HG03439 (cell line): Measurements from ENCODE around the gene C2orf42.
"Not testable (repeated sequence)": the region's sequence is repeated elsewhere in the genome, so short reads cannot be mapped to it uniquely, and the experiment has no call there.

ENCODE experiments used
- ATAC-seq: cut with Tn5 transposase; IDR thresholded peaks from one replicate; pipeline ENCODE4 v1.9.1; 2021; ENCODE audit warnings: mild to moderate bottlenecking, moderate library complexity; ENCODE audit not compliant: unreplicated experiment

Gene C2orf42

GRCh38 chr2:70111752-70112591, 78.8 kb downstream of the C2orf42 start:
- no peak for ATAC-seq

GRCh38 chr2:70110397-70110796, 80.4 kb downstream of the C2orf42 start:
- not testable (repeated sequence) for ATAC-seq

DNA sequence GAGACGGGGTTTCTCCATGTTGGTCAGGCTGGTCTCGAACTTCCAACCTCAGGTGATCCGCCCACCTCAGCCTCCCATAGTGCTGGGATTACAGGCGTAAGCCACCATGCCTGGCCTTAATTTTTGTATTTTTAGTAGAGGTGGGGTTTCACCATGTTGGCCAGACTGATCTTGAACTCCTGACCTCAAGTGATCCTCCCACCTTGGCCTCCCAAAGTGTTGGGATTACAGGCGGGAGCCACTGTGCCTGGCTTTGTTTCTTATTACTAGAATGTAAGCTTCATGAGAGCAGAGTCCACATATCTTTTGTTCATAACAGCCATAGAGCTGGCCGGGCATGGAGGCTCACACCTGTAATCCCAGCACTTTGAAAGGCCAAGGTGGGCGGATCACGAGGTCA, 84.7 kb downstream of the C2orf42 start:
- not testable (repeated sequence) for ATAC-seq

GRCh38 chr2:70104231-70105111, 86.3 kb downstream of the C2orf42 start:
- ATAC-seq: no peak

- no peak for ATAC-seq
Observed at GRCh38 chr2:70103531-70104061, 87.2 kb downstream of the C2orf42 start.

DNA sequence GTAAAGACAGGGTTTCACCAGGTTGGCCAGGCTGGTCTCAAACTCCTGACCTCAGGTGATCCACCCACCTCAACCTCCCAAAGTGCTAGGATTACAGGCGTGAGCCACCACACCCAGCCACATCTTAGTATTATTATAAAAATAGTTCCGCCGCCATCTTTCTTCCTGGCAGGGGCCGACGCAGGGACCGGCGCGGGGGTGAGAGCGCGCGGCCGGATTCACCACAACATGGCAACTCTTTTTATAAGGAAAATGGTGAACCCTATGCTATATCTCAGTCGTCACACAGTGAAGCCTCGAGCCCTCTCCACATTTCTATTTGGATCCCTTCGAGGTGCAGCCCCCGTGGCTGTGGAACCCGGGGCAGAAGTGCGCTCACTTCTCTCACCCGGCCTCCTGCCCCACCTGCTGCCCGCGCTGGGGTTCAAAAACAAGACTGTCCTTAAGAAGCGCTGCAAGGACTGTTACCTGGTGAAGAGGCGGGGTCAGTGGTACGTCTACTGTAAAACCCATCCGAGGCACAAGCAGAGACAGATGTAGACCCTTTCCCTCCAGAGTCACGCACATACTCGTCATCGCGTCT, 88.4 kb downstream of the C2orf42 start:
- not testable (repeated sequence) for ATAC-seq

DNA sequence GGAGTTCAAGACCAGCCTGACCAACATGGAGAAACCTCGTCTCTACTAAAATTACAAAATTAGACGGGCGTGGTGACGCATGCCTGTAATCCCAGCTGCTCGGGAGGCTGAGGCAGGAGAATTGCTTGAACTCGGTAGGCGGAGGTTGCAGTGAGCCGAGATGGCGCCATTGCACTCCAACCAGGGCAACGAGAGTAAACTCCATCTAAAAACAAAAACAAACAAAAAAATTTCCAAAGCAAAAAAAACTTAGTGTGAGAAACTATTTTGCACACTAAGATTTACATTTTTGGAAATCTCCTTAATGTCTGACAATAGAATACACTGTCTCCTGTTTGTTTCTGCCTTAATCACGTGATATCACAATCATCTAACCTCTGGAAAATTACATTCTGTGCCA, 89.1 kb downstream of the C2orf42 start:
- ATAC-seq: not testable (repeated sequence)

GRCh38 chr2:70101174-70101573, 89.6 kb downstream of the C2orf42 start:
- no peak for ATAC-seq
